ENCODE results near the gene CPSF3. TPM values are rescaled to one million over a fixed set of nuclear protein-coding genes. Genes with fewer than 3 reads are reported as not detected.

The CPSF3 gene
- total and polyA plus RNA-seq, 2 of the 13 experiments (the other 11 are each of a cell fraction or from before 2014, with no cell fraction given), result 19.8 to 93.0 TPM

- TF ChIP-seq ZSCAN5A (CRISPR knock-in tag; IDR thresholded peaks at IDR 0.05; ENCODE audit: borderline replicate concordance) (no peak), HOXA7 (CRISPR knock-in tag; IDR thresholded peaks at IDR 0.05) (no peak), ZBTB26 (CRISPR knock-in tag; IDR thresholded peaks at IDR 0.05; ENCODE audit: borderline replicate concordance) (0 out of 2 replicates have a peak, but pooled peaks have one; percentile 14), ZNF605 (CRISPR knock-in tag; IDR thresholded peaks at IDR 0.05) (peak; percentile 21; the same call in 1 of the 2 replicates), KLF9 (CRISPR knock-in tag; IDR thresholded peaks at IDR 0.05; ENCODE audit: low read depth) (no peak), POGZ (CRISPR knock-in tag; IDR thresholded peaks at IDR 0.05) (peak; percentile 71), ARID5B (CRISPR knock-in tag; IDR thresholded peaks at IDR 0.05) (peak; percentile 93), ZBTB21 (CRISPR knock-in tag; IDR thresholded peaks at IDR 0.05) (no peak), NR0B2 (CRISPR knock-in tag; IDR thresholded peaks at IDR 0.05) (no peak), ZNF879 (CRISPR knock-in tag; IDR thresholded peaks at IDR 0.05) (no peak), ZFP36L2 (CRISPR knock-in tag; IDR thresholded peaks at IDR 0.05) (no peak), SYNCRIP (IDR thresholded peaks at IDR 0.05; ENCODE audit: insufficient read depth, low read depth, low read length) (no peak), ZFP41 (CRISPR knock-in tag; IDR thresholded peaks at IDR 0.05; ENCODE audit: borderline replicate concordance) (no peak), GATAD2A (CRISPR knock-in tag; IDR thresholded peaks at IDR 0.05) (peak; percentile 96), ZMYM4 (CRISPR knock-in tag; IDR thresholded peaks at IDR 0.05) (no peak; the same call in none of the 2 replicates), ZNF282 (IDR thresholded peaks at IDR 0.05; ENCODE audit: partially characterized antibody) (no peak), SRY (CRISPR knock-in tag; IDR thresholded peaks at IDR 0.05) (no peak), ZNF549 (CRISPR knock-in tag; IDR thresholded peaks at IDR 0.05) (no peak), PITX1 (CRISPR knock-in tag; IDR thresholded peaks at IDR 0.05) (peak; percentile 84), ZIK1 (CRISPR knock-in tag; IDR thresholded peaks at IDR 0.05; ENCODE audit: borderline replicate concordance, low read depth) (no peak), ZNF761 (CRISPR knock-in tag; conservative IDR thresholded peaks at IDR 0.05) (no peak)
Measured at GRCh38 chr2:9380702-9381628, 42.5 kb upstream of the CPSF3 start (continued).
